Ovary (tissue), 3 donors: ENCODE data around the gene SBK3.

Experiments used
- CTCF ChIP-seq, 3 donors: fragments of 450-650 bp in 2 of 3; fragments of 200-600 bp in 1 of 3; IDR thresholded peaks; one replicate each; pipeline versions ENCODE4 v1.5.1 to v1.8.0; 2016 to 2022; ENCODE audit warnings: antibody characterized with exemption in 3 of 3, mild to moderate bottlenecking in 1 of 3
- POLR2A ChIP-seq: fragments of 450-650 bp; IDR thresholded peaks from one replicate; pipeline ENCODE4 v1.6.1; 2017; ENCODE audit warnings: antibody characterized with exemption, mild to moderate bottlenecking, moderate library complexity
- donor health status: DM: no; HTN: no; CAD: no.

DNA sequence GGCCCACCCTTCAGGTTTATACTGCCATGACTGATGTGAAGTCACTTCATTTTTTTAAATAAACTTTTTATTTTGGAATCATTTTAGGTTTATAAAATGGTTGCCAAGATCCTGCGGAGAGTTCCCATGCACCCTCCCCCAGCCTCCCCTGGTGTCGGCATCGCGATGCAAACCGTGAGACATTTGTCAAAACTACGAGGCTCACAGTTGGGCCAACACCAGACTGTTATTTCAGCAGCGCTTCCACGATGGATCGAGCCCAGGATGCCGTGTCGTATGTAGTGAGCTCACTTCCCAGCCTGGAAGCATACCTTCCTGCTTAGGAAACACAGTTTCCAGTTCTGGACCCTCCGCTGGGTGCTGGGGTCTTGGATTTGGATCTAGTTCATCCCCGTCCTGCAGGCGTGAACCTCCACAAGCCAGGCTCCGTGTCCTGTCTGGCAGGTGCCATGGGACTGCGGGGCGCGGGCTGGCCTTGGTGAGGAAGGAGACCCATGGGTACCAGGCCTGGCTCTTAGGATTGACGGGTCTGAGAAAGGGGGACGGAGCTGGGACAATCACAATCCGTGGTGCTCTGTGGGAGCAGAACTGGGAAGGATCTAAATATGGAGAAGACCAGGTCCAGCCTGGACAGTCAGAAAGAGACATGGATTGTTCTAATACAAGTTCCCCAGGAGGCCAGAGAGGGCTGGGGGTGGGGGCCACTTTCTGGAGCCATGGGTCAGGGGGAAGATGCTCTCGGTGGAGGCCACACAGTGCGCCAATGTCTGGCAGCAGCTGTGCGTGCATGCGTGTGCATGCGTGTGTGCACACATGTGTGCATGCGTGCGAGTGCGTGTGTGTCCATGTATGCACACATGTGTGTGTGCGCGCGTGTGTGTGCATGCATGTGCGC lies 6.0 kb downstream of the SBK3 start:
- TF ChIP-seq CTCF (IDR thresholded peaks at IDR 0.05): no peak
- no peak for TF ChIP-seq POLR2A
